ENCODE measurements around the gene GGT1.

GGT1 gene

DNA sequence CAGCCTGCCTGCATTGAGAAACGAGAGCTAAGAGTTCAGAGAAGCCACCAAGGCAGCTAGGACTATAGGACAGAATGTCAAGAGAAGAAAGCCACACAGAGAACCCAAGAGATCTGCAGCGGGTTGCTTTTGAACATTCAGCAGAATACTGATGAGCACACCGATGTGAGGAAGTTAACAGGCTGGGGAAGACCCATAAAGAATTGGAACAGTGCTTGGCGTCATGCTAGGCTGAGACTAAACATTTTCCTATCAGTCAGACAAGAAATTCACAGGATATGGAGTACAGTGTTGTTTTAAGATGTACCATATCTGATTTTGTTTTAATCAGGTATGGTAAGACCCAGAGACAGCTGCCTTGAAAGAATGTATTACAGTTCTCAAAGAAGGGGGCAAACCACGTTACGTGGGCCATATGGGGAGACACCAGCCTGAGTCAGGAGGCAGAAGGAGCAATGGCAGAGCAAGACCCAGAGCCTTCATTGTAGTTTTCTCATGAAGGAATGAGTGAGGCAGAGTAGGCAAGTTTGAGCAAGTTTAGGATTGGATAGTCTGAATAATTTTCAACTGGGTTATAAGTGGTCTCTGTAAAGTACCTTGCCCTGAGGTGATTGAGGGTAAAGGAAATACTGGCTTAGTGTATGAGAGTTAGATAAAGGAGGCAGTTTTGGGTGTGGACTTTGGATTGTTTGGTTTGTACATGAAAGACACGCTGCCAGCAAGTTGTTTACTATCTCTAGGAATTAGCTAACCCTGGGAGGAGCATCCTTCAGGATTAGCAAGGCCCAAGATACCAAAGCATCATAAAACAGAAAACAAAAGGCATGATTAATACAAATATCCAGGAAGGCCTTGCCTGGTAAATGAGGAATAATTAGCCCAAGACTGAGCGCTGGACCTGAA is 24.4 kb upstream of the GGT1 start:
- no peak for DNase-seq (ENCODE audit: low read depth, low spot score)
- H3K4me3 ChIP-seq (ENCODE audit: low read depth, low read length): no peak overlapping the region
- TF ChIP-seq, protein P1, sequence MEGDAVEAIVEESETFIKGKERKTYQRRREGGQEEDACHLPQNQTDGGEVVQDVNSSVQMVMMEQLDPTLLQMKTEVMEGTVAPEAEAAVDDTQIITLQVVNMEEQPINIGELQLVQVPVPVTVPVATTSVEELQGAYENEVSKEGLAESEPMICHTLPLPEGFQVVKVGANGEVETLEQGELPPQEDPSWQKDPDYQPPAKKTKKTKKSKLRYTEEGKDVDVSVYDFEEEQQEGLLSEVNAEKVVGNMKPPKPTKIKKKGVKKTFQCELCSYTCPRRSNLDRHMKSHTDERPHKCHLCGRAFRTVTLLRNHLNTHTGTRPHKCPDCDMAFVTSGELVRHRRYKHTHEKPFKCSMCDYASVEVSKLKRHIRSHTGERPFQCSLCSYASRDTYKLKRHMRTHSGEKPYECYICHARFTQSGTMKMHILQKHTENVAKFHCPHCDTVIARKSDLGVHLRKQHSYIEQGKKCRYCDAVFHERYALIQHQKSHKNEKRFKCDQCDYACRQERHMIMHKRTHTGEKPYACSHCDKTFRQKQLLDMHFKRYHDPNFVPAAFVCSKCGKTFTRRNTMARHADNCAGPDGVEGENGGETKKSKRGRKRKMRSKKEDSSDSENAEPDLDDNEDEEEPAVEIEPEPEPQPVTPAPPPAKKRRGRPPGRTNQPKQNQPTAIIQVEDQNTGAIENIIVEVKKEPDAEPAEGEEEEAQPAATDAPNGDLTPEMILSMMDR (IDR thresholded peaks at IDR 0.05; ENCODE audit: low read depth, low read length): no peak
- in situ Hi-C loops (cut with HindIII; ENCODE audit: low sequenced_read_pairs): no loop called here

DNA sequence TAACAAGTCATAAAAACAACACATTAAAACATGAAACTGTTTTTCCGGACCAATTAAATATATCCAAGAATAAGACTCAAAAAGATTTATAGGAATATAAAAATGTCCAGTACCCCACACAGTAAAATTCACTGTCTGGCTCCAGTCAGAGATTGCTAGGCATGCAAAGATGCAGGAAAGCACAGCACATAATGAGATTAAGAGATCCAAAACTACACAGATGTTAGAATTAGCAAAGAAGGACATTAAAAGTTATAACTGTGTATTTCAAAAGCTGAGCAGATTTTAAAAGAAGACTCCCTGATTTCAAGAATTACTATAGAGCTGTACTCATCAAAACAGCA is 23.8 kb upstream of the GGT1 start:
- TF ChIP-seq, protein P1 (IDR thresholded peaks at IDR 0.05; ENCODE audit: low read depth, low read length): no peak
- in situ Hi-C loops (cut with HindIII; ENCODE audit: low sequenced_read_pairs): no loop called here
- no peak overlapping the region for H3K4me3 ChIP-seq (ENCODE audit: low read depth, low read length)
- DNase-seq (ENCODE audit: low read depth, low spot score): no peak

DNA sequence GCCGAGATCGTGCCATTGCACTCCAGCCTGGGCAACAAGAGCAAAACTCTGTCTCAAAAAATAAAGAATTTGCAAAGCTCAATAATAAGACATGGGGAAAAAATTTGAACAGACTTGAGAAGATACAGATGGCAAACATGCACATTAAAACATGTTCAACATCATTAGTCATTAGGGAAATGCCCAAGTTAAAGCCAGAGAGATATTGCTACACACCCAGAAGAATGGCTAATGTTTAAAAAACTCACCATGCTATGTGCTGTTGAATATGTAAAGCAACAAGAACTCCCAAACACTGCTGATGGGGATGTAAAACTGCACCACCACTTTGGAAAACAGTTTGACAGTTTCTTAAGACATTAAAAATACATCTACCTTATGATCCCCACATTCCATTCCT is 22.7 kb upstream of the GGT1 start:
- H3K4me3 ChIP-seq (ENCODE audit: low read depth, low read length): no peak overlapping the region
- in situ Hi-C loops (cut with HindIII; ENCODE audit: low sequenced_read_pairs): no loop called here
- DNase-seq (ENCODE audit: low read depth, low spot score): peak; percentile 7
- TF ChIP-seq, protein P1 (IDR thresholded peaks at IDR 0.05; ENCODE audit: low read depth, low read length): no peak

DNA sequence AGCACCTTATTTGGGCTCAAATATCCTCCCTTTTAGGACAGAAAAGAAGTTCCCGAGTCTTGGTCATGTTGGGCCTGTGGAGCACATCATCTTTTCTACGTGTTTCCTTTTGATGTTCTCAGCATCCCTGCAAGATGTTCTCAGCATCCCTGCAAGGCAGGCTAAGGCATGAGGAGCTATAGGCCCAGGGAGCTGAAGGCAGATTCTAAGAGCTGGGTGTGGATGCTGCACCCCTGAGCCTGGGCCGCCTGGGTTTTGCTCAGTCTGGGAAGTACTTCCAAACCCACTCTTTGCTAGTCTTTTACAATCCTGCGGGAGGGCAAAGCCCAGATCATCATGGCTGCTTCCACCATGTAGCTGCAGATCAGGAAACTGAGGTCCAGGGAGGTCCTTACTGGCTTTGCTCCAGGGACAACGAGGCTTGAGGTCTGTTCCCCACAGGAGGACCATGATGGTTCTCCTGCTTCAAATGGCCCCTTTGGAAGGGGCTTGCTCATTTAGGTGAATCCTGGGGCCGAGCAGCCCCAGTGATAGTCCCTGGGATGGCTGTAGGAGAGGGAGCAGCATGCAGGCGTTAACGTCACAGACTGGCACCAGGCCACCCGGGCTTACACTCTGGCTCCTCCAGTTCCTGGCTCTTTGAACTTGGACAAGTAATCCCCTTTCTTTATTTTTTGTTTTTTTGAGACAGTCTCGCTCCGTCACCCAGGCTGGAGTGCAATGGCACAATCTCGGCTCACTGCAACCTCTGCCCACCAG is 20.8 kb upstream of the GGT1 start:
- no peak for DNase-seq (ENCODE audit: low read depth, low spot score)

DNA sequence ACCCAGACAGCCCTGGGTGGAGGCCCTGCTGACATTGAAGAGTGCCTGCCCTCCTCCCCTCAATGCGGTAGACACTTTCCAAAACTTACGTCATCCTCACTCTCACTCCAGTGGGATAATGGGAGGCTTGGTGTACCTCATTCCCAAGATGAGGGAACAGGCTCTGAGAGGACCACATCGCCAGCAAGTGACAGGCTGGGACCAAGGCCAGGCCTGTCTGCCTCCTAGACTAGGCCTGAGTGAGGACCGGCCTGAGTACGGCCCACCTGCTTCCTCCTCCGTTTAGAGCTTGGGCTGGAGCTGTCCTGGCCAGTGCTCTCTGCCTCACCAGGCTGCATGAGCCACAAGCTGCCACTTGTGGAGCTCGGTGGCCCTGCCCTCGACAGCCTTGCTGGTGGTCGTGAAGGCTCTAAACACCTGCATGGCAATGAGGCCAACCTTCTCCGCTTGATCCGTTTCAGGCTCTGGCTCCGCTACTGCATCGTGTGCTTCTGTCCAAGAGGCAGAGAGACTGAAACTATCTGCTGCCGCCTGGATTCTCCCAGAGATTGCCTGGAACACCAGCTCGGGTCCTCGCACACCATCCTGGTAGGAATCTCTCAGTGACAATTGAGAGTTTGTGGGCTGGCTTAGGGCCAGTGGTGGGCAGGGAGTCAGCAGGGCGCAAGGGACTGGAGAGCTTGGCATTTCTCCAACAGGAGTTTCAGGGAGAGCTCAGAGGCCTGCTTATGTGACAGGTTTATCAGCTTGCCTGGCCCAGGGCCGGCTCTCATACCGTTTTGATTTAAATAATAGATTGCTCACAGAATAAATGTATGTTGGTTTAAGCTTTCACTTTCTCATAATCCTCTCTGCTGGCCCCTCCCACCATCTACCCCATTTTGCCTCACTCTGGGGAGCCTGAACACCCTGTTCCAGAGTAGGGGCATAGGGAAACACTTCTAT is 19.5 kb upstream of the GGT1 start:
- in situ Hi-C loops (cut with HindIII; ENCODE audit: low sequenced_read_pairs): no loop called here
- TF ChIP-seq, protein P1 (IDR thresholded peaks at IDR 0.05; ENCODE audit: low read depth, low read length): no peak
- peak; percentile 9 for DNase-seq (ENCODE audit: low read depth, low spot score)
- H3K4me3 ChIP-seq (ENCODE audit: low read depth, low read length): no peak overlapping the region

More for the DNA sequence above, 20.8 kb upstream of the GGT1 start:
- no peak overlapping the region for H3K4me3 ChIP-seq (ENCODE audit: low read depth, low read length)
- TF ChIP-seq, protein P1 (IDR thresholded peaks at IDR 0.05; ENCODE audit: low read depth, low read length): no peak
- in situ Hi-C loops (cut with HindIII; ENCODE audit: low sequenced_read_pairs): no loop called here

All from astrocyte of the spinal cord (primary cell).